IPS-15b (cell line): ENCODE results near the gene ITPKB.
"Not testable (repeated sequence)": the region's sequence is repeated elsewhere in the genome, so short reads cannot be mapped to it uniquely, and the experiment has no call there.

Source experiments
- H3K27me3 ChIP-seq: one replicate; pipeline ENCODE4 v1.6.1; 2013; ENCODE audit warnings: low read length; ENCODE audit not compliant: control insufficient read depth, insufficient read depth
- H3K36me3 ChIP-seq: one replicate; pipeline ENCODE4 v1.6.1; 2013; ENCODE audit warnings: low read length; ENCODE audit not compliant: control insufficient read depth, insufficient read depth
- H3K4me1 ChIP-seq: one replicate; pipeline ENCODE4 v1.6.1; 2013; ENCODE audit warnings: mild to moderate bottlenecking, low read length; ENCODE audit not compliant: control insufficient read depth, insufficient read depth
- H3K4me3 ChIP-seq: one replicate; pipeline ENCODE4 v1.5.1; 2013; ENCODE audit warnings: low read depth, low read length
- H3K9ac ChIP-seq: one replicate; pipeline ENCODE4 v1.6.1; 2013; ENCODE audit warnings: low read depth, mild to moderate bottlenecking, low read length
- H3K9me3 ChIP-seq: one replicate; pipeline ENCODE4 v1.6.1; 2013; ENCODE audit warnings: mild to moderate bottlenecking, low read length; ENCODE audit not compliant: control insufficient read depth, insufficient read depth

ITPKB gene

DNA sequence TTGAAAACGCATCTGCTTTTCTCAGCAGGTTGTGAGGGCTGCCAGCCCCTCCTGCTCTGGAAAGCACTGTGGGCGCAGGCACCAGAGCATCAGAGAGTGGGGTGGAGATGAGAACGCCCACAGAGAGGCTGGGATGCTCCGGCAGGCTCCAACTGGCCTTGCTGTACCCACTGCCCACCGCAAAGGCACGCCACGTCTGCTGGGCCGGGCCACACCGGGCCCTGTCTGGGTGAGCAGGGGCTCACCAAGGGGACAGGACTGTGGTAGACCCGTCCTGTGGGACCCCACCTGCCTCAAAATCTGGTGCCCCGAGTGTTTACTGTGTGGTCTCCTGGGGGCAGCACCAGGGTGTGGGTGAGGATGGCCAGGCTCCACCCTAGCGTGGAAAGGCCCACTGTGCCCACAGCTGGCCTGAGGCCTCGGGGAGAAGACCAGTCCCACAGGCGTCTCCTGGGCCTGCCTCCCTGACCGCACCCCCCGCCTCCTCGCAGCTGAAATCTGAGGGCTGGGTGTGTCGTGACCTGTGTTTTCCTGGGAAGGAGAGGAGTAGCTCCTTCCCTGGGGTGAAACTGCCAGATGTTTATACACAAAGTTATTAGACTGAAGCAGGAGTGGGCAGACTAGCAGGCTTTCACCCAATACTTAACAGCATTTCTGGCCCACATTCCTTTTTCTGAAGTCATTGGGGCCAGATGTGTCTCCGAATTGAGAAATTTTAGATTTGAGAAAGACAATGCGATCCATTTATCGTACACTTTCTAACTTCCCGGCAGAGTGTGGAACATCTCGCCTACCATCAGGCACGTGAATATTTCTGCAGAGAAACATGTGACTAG, 136.7 kb downstream of the ITPKB start:
- peaks cover 4% of the 10 kb centered on the region for H3K4me1 ChIP-seq
- H3K4me3 ChIP-seq: no peak overlapping the region
- no peaks in the 10 kb centered on the region for H3K9me3 ChIP-seq
- H3K9ac ChIP-seq: no peak overlapping the region
- no peaks in the 10 kb centered on the region for H3K27me3 ChIP-seq
- no peaks in the 10 kb centered on the region for H3K36me3 ChIP-seq

GRCh38 chr1:226601456-226601855, 137.6 kb downstream of the ITPKB start:
- peaks cover 4% of the 10 kb centered on the region for H3K4me1 ChIP-seq
- no peak overlapping the region for H3K9ac ChIP-seq
- no peaks in the 10 kb centered on the region for H3K9me3 ChIP-seq
- H3K27me3 ChIP-seq: no peaks in the 10 kb centered on the region
- H3K4me3 ChIP-seq: no peak overlapping the region
- H3K36me3 ChIP-seq: no peaks in the 10 kb centered on the region

GRCh38 chr1:226600254-226600653, 138.8 kb downstream of the ITPKB start:
- Histone ChIP-seq H3K36me3 (no peaks in the 10 kb centered on the region), H3K9ac (no peak overlapping the region), H3K4me3 (no peak overlapping the region), H3K27me3 (no peaks in the 10 kb centered on the region), H3K4me1 (peaks cover 4% of the 10 kb centered on the region), H3K9me3 (no peaks in the 10 kb centered on the region)

- no peak overlapping the region for H3K4me3 ChIP-seq
- no peaks in the 10 kb centered on the region for H3K27me3 ChIP-seq
- no peaks in the 10 kb centered on the region for H3K9me3 ChIP-seq
- H3K36me3 ChIP-seq: no peaks in the 10 kb centered on the region
- H3K4me1 ChIP-seq: peaks cover 2% of the 10 kb centered on the region
- no peak overlapping the region for H3K9ac ChIP-seq
These were observed 139.3 kb downstream of the ITPKB start for GRCh38 chr1:226599636-226600238.

GRCh38 chr1:226598955-226599354, 140.1 kb downstream of the ITPKB start:
- H3K9me3 ChIP-seq, H3K4me3 ChIP-seq, H3K9ac ChIP-seq, H3K36me3 ChIP-seq, H3K27me3 ChIP-seq, H3K4me1 ChIP-seq: not testable (repeated sequence)

GRCh38 chr1:226598455-226598849, 140.6 kb downstream of the ITPKB start:
- H3K9ac ChIP-seq: no peak overlapping the region
- no peaks in the 10 kb centered on the region for H3K27me3 ChIP-seq
- no peak overlapping the region for H3K4me3 ChIP-seq
- no peaks in the 10 kb centered on the region for H3K4me1 ChIP-seq
- no peaks in the 10 kb centered on the region for H3K36me3 ChIP-seq
- no peaks in the 10 kb centered on the region for H3K9me3 ChIP-seq

GRCh38 chr1:226597616-226598454, 141.2 kb downstream of the ITPKB start:
- Histone ChIP-seq H3K9me3 (no peaks in the 10 kb centered on the region), H3K27me3 (no peaks in the 10 kb centered on the region), H3K4me3 (no peak overlapping the region), H3K36me3 (no peaks in the 10 kb centered on the region), H3K4me1 (no peaks in the 10 kb centered on the region), H3K9ac (no peak overlapping the region)

- Histone ChIP-seq H3K4me3 (no peak overlapping the region), H3K27me3 (no peaks in the 10 kb centered on the region), H3K36me3 (no peaks in the 10 kb centered on the region), H3K9ac (no peak overlapping the region), H3K4me1 (no peaks in the 10 kb centered on the region), H3K9me3 (no peaks in the 10 kb centered on the region)
These were observed 142.4 kb downstream of the ITPKB start for GRCh38 chr1:226596531-226597165.

- no peak overlapping the region for H3K9ac ChIP-seq
- H3K4me3 ChIP-seq: no peak overlapping the region
- no peaks in the 10 kb centered on the region for H3K27me3 ChIP-seq
- no peaks in the 10 kb centered on the region for H3K36me3 ChIP-seq
- no peaks in the 10 kb centered on the region for H3K4me1 ChIP-seq
- H3K9me3 ChIP-seq: no peaks in the 10 kb centered on the region
These were observed 145.5 kb downstream of the ITPKB start for GRCh38 chr1:226593541-226593940.

DNA sequence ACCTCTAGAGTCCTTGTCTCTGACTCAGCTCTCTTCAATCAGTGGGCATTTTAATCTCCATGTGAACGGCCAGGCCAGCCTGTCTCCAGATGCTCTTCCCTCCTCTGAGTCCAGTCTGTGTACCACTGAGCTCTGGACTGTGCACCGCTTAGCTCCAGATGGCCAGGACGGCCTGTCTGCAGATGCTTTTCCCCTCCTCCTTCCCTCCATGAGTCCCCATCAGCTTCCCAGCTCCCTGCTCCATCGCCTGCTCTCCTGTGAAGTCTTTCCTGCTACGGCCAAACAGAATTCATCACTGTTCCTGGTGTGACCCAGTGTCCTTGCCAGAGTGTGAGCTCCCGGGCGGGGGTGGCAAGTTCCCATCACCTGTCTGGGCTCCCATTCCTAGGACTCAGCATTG, 148.5 kb downstream of the ITPKB start:
- H3K27me3 ChIP-seq: no peaks in the 10 kb centered on the region
- no peaks in the 10 kb centered on the region for H3K36me3 ChIP-seq
- no peaks in the 10 kb centered on the region for H3K4me1 ChIP-seq
- no peaks in the 10 kb centered on the region for H3K9me3 ChIP-seq
- no peak overlapping the region for H3K9ac ChIP-seq
- H3K4me3 ChIP-seq: no peak overlapping the region

GRCh38 chr1:226589008-226589733, 149.9 kb downstream of the ITPKB start:
- no peaks in the 10 kb centered on the region for H3K27me3 ChIP-seq
- H3K4me1 ChIP-seq: no peaks in the 10 kb centered on the region

More at GRCh38 chr1:226589008-226589733, 149.9 kb downstream of the ITPKB start:
- no peaks in the 10 kb centered on the region for H3K9me3 ChIP-seq
- no peak overlapping the region for H3K9ac ChIP-seq
- H3K4me3 ChIP-seq: no peak overlapping the region
- H3K36me3 ChIP-seq: no peaks in the 10 kb centered on the region
